Measurements from ENCODE around the gene NTRK1. TPM values are rescaled to one million over a fixed set of nuclear protein-coding genes. Genes with fewer than 3 reads are reported as not detected.
A peak's percentile ranks its signal among the peaks of the same experiment; 100 is the strongest.

NTRK1 gene
- total RNA-seq, 1 donor from 2014 or later: not detected

- DNase-seq (ENCODE audit: low read depth in 2 of 2): peak in 1 of 2 donors; percentile 28
Measured at GRCh38 chr1:156912861-156913808, 52.5 kb downstream of the NTRK1 start.

GRCh38 chr1:156913809-156914387 lies 53.2 kb downstream of the NTRK1 start:
- DNase-seq (ENCODE audit: low read depth in 2 of 2): no peak

GRCh38 chr1:156914440-156914856 lies 53.8 kb downstream of the NTRK1 start:
- DNase-seq (ENCODE audit: low read depth in 2 of 2): peak in 1 of 2 donors; percentile 30

- DNase-seq (ENCODE audit: low read depth in 2 of 2): peak; percentile 81 to 85
Measured at GRCh38 chr1:156920233-156921052, 59.8 kb downstream of the NTRK1 start, which contains the start of gene LRRC71. LRRC71 (plus strand) TSS chr1:156920632; CDS start chr1:156920804, 172 bp downstream.

GRCh38 chr1:156921053-156921529 lies 60.4 kb downstream of the NTRK1 start:
- no peak for DNase-seq (ENCODE audit: low read depth in 2 of 2)

- DNase-seq (ENCODE audit: low read depth in 2 of 2): no peak
Measured at GRCh38 chr1:156922986-156923669, 62.5 kb downstream of the NTRK1 start.

GRCh38 chr1:156923670-156924477 lies 63.2 kb downstream of the NTRK1 start:
- DNase-seq (ENCODE audit: low read depth in 2 of 2): no peak

GRCh38 chr1:156924478-156925153 lies 64.0 kb downstream of the NTRK1 start:
- no peak for DNase-seq (ENCODE audit: low read depth in 2 of 2)

GRCh38 chr1:156925154-156926010 lies 64.7 kb downstream of the NTRK1 start:
- DNase-seq (ENCODE audit: low read depth in 2 of 2): no peak

- peak in 1 of 2 donors; percentile 57 for DNase-seq (ENCODE audit: low read depth in 2 of 2)
Measured at GRCh38 chr1:156926175-156926574, 65.5 kb downstream of the NTRK1 start.

GRCh38 chr1:156926695-156927094 lies 66.0 kb downstream of the NTRK1 start:
- DNase-seq (ENCODE audit: low read depth in 2 of 2): peak in 1 of 2 donors; percentile 24

- peak; percentile 82 for DNase-seq (ENCODE audit: low read depth in 2 of 2)
Measured at GRCh38 chr1:156927215-156928042, 66.8 kb downstream of the NTRK1 start.

GRCh38 chr1:156928043-156928602 lies 67.5 kb downstream of the NTRK1 start:
- no peak for DNase-seq (ENCODE audit: low read depth in 2 of 2)

- DNase-seq (ENCODE audit: low read depth in 2 of 2): no peak
Measured at GRCh38 chr1:156929596-156930238, 69.1 kb downstream of the NTRK1 start.

- DNase-seq (ENCODE audit: low read depth in 2 of 2): no peak
Measured at GRCh38 chr1:156930483-156930882, 69.8 kb downstream of the NTRK1 start.
